Mononuclear cell (primary cell): Measurements from ENCODE around the gene ATRN. TPM values are rescaled to one million over a fixed set of nuclear protein-coding genes. Genes with fewer than 3 reads are reported as not detected.
"Not testable (repeated sequence)": the region's sequence is repeated elsewhere in the genome, so short reads cannot be mapped to it uniquely, and the experiment has no call there.

Experiments
- H3K27me3 ChIP-seq: 2 replicates; pipeline ENCODE4 v1.6.0; 2011; ENCODE audit warnings: low read length, control low read depth; ENCODE audit not compliant: insufficient read depth
- H3K4me1 ChIP-seq: 2 replicates; pipeline ENCODE4 v1.5.1; 2011; ENCODE audit warnings: mild to moderate bottlenecking, low read length, control low read depth; ENCODE audit not compliant: insufficient read depth
- H3K4me3 ChIP-seq: 2 replicates; pipeline ENCODE4 v1.5.1; 2011; ENCODE audit warnings: mild to moderate bottlenecking, low read length, moderate library complexity
- H3K9me3 ChIP-seq: 2 replicates; pipeline ENCODE4 v1.5.1; 2011; ENCODE audit warnings: low read depth, mild to moderate bottlenecking, control low read depth, low read length
- total RNA-seq: library from RNA; depleted of rRNA; stranded (reverse); fragments of >200 nt; gene quantifications from one replicate; pipeline ENCODE4 v1.2.3, GENCODE V29; 2012

ATRN gene
- total RNA-seq, 1 donor, result 11.6 TPM

- H3K4me1 ChIP-seq, result no peaks in the 10 kb centered on the region
These were observed 51.3 kb downstream of the ATRN start for GRCh38 chr20:3521852-3522740.

GRCh38 chr20:3524696-3525095 lies 53.9 kb downstream of the ATRN start:
- H3K4me3 ChIP-seq, H3K4me1 ChIP-seq, H3K27me3 ChIP-seq, H3K9me3 ChIP-seq: not testable (repeated sequence)

More at GRCh38 chr20:3521852-3522740, 51.3 kb downstream of the ATRN start:
- no peak overlapping the region for H3K4me3 ChIP-seq
- no peaks in the 10 kb centered on the region for H3K27me3 ChIP-seq
- no peaks in the 10 kb centered on the region for H3K9me3 ChIP-seq

- Histone ChIP-seq H3K4me3 (no peak overlapping the region), H3K27me3 (no peaks in the 10 kb centered on the region), H3K9me3 (no peaks in the 10 kb centered on the region), H3K4me1 (no peaks in the 10 kb centered on the region)
These were observed 61.3 kb downstream of the ATRN start for GRCh38 chr20:3532089-3532615.

- not testable (repeated sequence) for H3K4me3 ChIP-seq, H3K27me3 ChIP-seq, H3K4me1 ChIP-seq, H3K9me3 ChIP-seq
These were observed 66.9 kb downstream of the ATRN start for GRCh38 chr20:3537733-3538132.

DNA sequence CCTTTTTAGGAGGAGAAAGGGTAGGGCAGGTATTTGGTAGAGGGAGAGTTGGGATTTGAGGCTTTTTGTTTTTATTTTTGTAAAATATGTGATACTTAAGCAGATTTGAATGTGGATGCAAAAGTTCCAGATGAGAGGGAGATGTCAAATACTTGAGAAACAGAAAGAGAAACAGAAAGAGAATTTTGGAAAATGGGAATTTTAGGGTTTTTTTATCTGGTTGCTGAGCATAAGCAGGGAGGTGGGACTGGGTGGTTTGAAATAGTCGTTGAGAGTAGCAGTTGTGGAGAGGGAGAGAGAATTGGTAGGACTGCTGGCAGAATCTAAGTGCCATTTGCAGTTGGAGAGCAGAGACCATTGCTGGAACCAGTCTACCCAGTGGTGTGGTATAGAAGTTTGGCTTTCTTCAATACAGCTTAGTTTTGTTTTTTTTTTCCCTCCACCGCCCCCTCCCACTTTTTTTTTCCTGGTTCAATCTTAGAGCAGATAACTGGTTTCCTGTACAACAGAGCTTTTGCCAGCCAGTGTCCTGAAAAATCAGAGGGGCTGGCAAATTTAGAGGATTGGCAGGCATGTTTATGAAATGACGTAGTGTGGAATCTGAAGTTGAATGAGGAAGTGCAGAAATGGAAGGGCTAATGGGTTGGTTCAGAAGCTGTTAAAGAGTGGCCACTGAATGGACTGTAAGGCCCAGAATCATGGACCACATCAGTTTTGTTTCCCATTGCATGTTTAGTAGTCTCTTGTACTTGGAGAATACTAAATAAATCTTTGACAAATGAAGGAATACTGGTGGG lies 68.7 kb downstream of the ATRN start:
- H3K27me3 ChIP-seq, result no peaks in the 10 kb centered on the region
- no peaks in the 10 kb centered on the region for H3K4me1 ChIP-seq
- H3K9me3 ChIP-seq, result no peaks in the 10 kb centered on the region
- no peak overlapping the region for H3K4me3 ChIP-seq

DNA sequence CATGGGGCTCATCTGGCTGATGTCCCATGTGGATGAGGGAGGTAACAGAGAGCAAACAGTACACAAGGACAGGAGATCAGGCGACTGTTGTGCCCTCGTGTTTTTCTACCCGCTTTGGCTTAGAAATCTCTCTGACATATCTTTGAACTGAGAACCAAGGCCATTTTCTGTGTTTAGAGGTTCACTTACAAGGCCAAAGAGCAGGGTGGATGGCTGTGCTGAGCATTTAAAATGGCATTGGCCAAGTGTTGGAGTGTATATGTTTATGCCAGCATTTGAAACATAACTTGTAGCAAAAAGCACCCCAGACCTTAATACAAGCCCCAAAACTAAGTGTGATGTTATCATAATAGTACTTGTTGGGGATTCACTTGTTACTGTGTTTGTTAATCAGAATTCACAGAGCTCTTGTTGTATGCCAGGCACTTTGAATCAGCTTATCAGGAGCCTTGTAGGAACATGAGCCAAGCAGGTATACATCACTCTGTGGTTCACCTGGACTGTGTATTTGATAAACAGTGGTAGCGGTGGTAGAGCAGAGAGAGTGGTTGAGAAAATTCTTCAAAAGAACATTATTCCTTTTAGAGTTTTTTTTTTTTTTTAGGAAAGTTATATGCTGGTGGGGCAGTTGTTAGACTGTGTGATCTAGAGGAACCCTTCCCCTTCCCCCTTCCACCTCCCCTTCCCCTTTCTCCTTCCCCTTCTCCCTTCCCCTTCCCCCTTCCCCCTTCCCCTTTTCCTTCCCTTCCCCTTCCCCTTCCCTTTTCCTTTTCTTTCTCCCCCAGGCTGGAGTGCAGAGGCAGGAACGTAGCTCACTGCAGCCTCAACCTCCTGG lies 71.3 kb downstream of the ATRN start:
- Histone ChIP-seq H3K4me1 (no peaks in the 10 kb centered on the region), H3K9me3 (no peaks in the 10 kb centered on the region), H3K4me3 (no peak overlapping the region), H3K27me3 (no peaks in the 10 kb centered on the region)

- Histone ChIP-seq H3K4me1 (no peaks in the 10 kb centered on the region), H3K4me3 (no peak overlapping the region), H3K27me3 (no peaks in the 10 kb centered on the region), H3K9me3 (no peaks in the 10 kb centered on the region)
These were observed 73.2 kb downstream of the ATRN start for GRCh38 chr20:3543901-3544507.

- Histone ChIP-seq H3K27me3 (no peaks in the 10 kb centered on the region), H3K4me1 (no peaks in the 10 kb centered on the region), H3K9me3 (no peaks in the 10 kb centered on the region), H3K4me3 (no peak overlapping the region)
These were observed 74.6 kb downstream of the ATRN start for GRCh38 chr20:3545401-3545925.

GRCh38 chr20:3547906-3548305 lies 77.1 kb downstream of the ATRN start:
- Histone ChIP-seq H3K4me3 (no peak overlapping the region), H3K27me3 (no peaks in the 10 kb centered on the region), H3K4me1 (no peaks in the 10 kb centered on the region), H3K9me3 (no peaks in the 10 kb centered on the region)

GRCh38 chr20:3550837-3551236 lies 80.0 kb downstream of the ATRN start:
- H3K4me3 ChIP-seq, result no peak overlapping the region
- peaks cover 12% of the 10 kb centered on the region for H3K4me1 ChIP-seq
- H3K9me3 ChIP-seq, result no peaks in the 10 kb centered on the region
- no peaks in the 10 kb centered on the region for H3K27me3 ChIP-seq

DNA sequence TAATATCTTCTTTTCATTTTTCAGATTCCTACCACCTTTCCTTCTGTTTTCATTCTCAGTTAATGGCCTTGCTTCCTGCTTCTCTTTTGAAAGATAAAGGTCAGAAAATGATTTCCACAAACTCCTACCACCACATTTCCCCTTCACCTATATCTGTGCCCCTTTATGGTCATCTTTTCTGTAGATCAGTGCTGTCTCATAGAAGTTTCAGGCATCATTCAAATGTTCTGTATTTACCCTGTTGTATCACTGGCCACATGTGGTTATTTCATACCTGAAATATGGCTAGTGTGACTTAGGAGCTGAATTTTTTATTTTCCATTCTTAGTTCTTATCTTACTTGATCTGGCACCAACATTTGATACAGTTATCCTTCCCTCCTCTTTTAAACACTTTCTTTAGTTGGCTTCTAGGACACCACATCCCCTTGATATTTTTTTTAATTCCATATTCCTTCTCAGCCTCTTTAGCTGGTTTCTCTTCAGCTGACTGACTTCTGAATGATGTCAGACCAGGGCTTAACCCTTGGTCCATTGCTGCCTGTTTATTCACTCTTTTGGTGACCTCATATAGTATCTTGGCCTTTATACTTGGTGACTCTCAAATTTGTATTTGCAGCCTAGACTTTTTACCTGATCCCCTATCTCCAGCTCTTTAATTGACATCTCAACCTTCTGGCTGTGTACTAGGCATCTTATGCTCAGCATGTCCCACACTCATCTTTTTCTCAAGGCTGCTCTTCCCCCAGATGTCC lies 81.0 kb downstream of the ATRN start:
- H3K9me3 ChIP-seq, result no peaks in the 10 kb centered on the region
- peaks cover 21% of the 10 kb centered on the region for H3K4me1 ChIP-seq
- H3K4me3 ChIP-seq, result no peak overlapping the region
- H3K27me3 ChIP-seq, result no peaks in the 10 kb centered on the region

GRCh38 chr20:3553663-3554062 lies 82.8 kb downstream of the ATRN start:
- H3K4me1 ChIP-seq, result peaks cover 23% of the 10 kb centered on the region
- H3K4me3 ChIP-seq, result no peak overlapping the region
- no peaks in the 10 kb centered on the region for H3K27me3 ChIP-seq
- H3K9me3 ChIP-seq, result no peaks in the 10 kb centered on the region

GRCh38 chr20:3557237-3557785 lies 86.5 kb downstream of the ATRN start:
- H3K4me1 ChIP-seq, result peaks cover 33% of the 10 kb centered on the region
- no peaks in the 10 kb centered on the region for H3K9me3 ChIP-seq
- H3K27me3 ChIP-seq, result no peaks in the 10 kb centered on the region
- no peak overlapping the region for H3K4me3 ChIP-seq
